Motor neuron (in vitro differentiated cells): ENCODE measurements around the gene ZBED4. TPM values are rescaled to one million over a fixed set of nuclear protein-coding genes. Genes with fewer than 3 reads are reported as not detected.

Source experiments
- ATAC-seq, 8 experiments: fragments of 200-7000 bp; cut with Tn5 transposase; replicated peaks in 6 of 8; 2 replicates each; pipeline ENCODE4 v1.8.0; 2021; ENCODE audit warnings: mild to moderate bottlenecking in 8 of 8, moderate library complexity in 8 of 8
- H3K27ac ChIP-seq, 2 donors: fragments of 250-450 bp; sonication (Bioruptor Pico); 2 replicates each; pipeline ENCODE4 v1.9.0; 2021; ENCODE audit warnings: antibody characterized with exemption in 2 of 2, mild to moderate bottlenecking in 2 of 2, moderate library complexity in 1 of 2
- H3K4me1 ChIP-seq, 2 donors: fragments of 250-450 bp; sonication (Bioruptor Pico); replicated peaks in 1 of 2; 2 replicates each; pipeline ENCODE4 v1.6.1; 2021; ENCODE audit warnings: antibody characterized with exemption in 2 of 2, mild to moderate bottlenecking in 2 of 2, moderate library complexity in 1 of 2
- H3K4me3 ChIP-seq, 5 donors: fragments of 250-450 bp; sonication (Bioruptor Pico); 2 replicates each; pipeline ENCODE4 v1.9.0; 2021; ENCODE audit warnings: antibody characterized with exemption in 5 of 5, mild to moderate bottlenecking in 5 of 5, moderate library complexity in 4 of 5
- WGBS, 10 experiments: fragments of 450-650 bp; shearing (Covaris generic); methylation state at CpG; one replicate each; pipeline ENCODE4 v1.0.0; 2022; 5-methylcytosine and 5-hydroxymethylcytosine counted together
- in situ Hi-C, 9 experiments: fragments of 400-800 bp; cut with MboI; loops; one replicate each; pipeline ENCODE4 v1.15.0; 2021; ENCODE audit warnings: low sequenced_read_pairs in 9 of 9, low pct_unique_long_range_greater_than_20kb in 2 of 9; ENCODE audit not compliant: unreplicated experiment in 9 of 9
- total RNA-seq, 8 experiments: library from RNA; unstranded; fragments of 300-600 nt; gene quantifications; 2 replicates each; pipeline versions ENCODE4 v1.2.3 to v1.2.4, GENCODE V29; 2022

The ZBED4 gene
- total RNA-seq, 8 experiments from 2014 or later = 5.9 to 31.4 (median 16.9) TPM

- 92 to 100% (median 96%) methylated on average over 2 to 14 of the region's 18 CpGs for WGBS, 10 experiments
- in situ Hi-C loops = no loop called here
- no peak for ATAC-seq
These were observed 13.9 kb downstream of the ZBED4 start for GRCh38 chr22:49867303-49868265.

GRCh38 chr22:49869086-49869830, 15.6 kb downstream of the ZBED4 start:
- 44 to 93% (median 83%) methylated on average over 2 to 15 of the region's 17 CpGs for WGBS, 10 experiments
- no peaks in the 10 kb centered on the region for H3K4me1 ChIP-seq
- in situ Hi-C loops = no loop called here

More at GRCh38 chr22:49867303-49868265, 13.9 kb downstream of the ZBED4 start:
- Histone ChIP-seq H3K4me1 (no peaks in the 10 kb centered on the region), H3K27ac (no peak overlapping the region), H3K4me3 (no peak overlapping the region)

GRCh38 chr22:49869845-49870712, 16.4 kb downstream of the ZBED4 start:
- Histone ChIP-seq H3K4me1 (no peaks in the 10 kb centered on the region), H3K4me3 (no peak overlapping the region), H3K27ac (no peak overlapping the region)
- no peak for ATAC-seq
- in situ Hi-C loops = no loop called here
- 82 to 100% (median 95%) methylated on average over 3 to 12 of the region's 14 CpGs for WGBS, 10 experiments

More at GRCh38 chr22:49869086-49869830, 15.6 kb downstream of the ZBED4 start:
- ATAC-seq = no peak
- H3K4me3 ChIP-seq = no peak overlapping the region
- no peak overlapping the region for H3K27ac ChIP-seq

GRCh38 chr22:49871482-49871881, 17.8 kb downstream of the ZBED4 start:
- Histone ChIP-seq H3K4me3 (no peak overlapping the region), H3K27ac (no peak overlapping the region), H3K4me1 (no peaks in the 10 kb centered on the region)
- WGBS, 10 experiments = 50 to 100% (median 97%) methylated on average over 1 to 4 of the region's 4 CpGs; no CpG with 5 or more reads in 4 of the 10 experiments
- ATAC-seq = peak in 3 of 8 experiments; percentile 38 to 79 (median 68)
- in situ Hi-C loops = no loop called here

GRCh38 chr22:49872347-49872746, 18.7 kb downstream of the ZBED4 start:
- in situ Hi-C loops = no loop called here
- Histone ChIP-seq H3K4me1 (no peaks in the 10 kb centered on the region), H3K4me3 (no peak overlapping the region), H3K27ac (no peak overlapping the region)
- 73 to 100% (median 98%) methylated on average over 1 to 7 of the region's 7 CpGs for WGBS, 10 experiments
- no peak for ATAC-seq

GRCh38 chr22:49873228-49873940, 19.7 kb downstream of the ZBED4 start:
- Histone ChIP-seq H3K4me1 (no peaks in the 10 kb centered on the region), H3K27ac (no peak overlapping the region), H3K4me3 (no peak overlapping the region)
- in situ Hi-C loops = no loop called here
- ATAC-seq = no peak
- WGBS, 10 experiments = 88 to 100% (median 95%) methylated on average over 1 to 8 of the region's 16 CpGs; no CpG with 5 or more reads in 3 of the 10 experiments

GRCh38 chr22:49877642-49878041, 24.0 kb downstream of the ZBED4 start:
- no peak overlapping the region for H3K27ac ChIP-seq
- in situ Hi-C loops = no loop called here
- H3K4me1 ChIP-seq = no peaks in the 10 kb centered on the region
- no peak for ATAC-seq
- WGBS, 10 experiments = 93 to 100% (median 100%) methylated on average over 1 to 7 of the region's 7 CpGs; no CpG with 5 or more reads in 4 of the 10 experiments
- H3K4me3 ChIP-seq = no peak overlapping the region

GRCh38 chr22:49878206-49878605, 24.6 kb downstream of the ZBED4 start:
- H3K27ac ChIP-seq = no peak overlapping the region
- in situ Hi-C loops = no loop called here
- 88 to 100% (median 98%) methylated on average over 1 to 8 of the region's 8 CpGs; no CpG with 5 or more reads in 1 of the 10 experiments for WGBS, 10 experiments

GRCh38 chr22:49879871-49880270, 26.2 kb downstream of the ZBED4 start:
- H3K27ac ChIP-seq = no peak overlapping the region
- no peaks in the 10 kb centered on the region for H3K4me1 ChIP-seq
- 79 to 100% (median 95%) methylated on average over 1 to 7 of the region's 9 CpGs; no CpG with 5 or more reads in 6 of the 10 experiments for WGBS, 10 experiments
- H3K4me3 ChIP-seq = no peak overlapping the region
- in situ Hi-C loops = no loop called here
- no peak for ATAC-seq

More at GRCh38 chr22:49878206-49878605, 24.6 kb downstream of the ZBED4 start:
- Histone ChIP-seq H3K4me3 (no peak overlapping the region), H3K4me1 (no peaks in the 10 kb centered on the region)
- no peak for ATAC-seq

- Histone ChIP-seq H3K27ac (no peak overlapping the region), H3K4me3 (no peak overlapping the region), H3K4me1 (no peaks in the 10 kb centered on the region)
- WGBS, 10 experiments = 47 to 94% (median 86%) methylated on average over 3 to 16 of the region's 20 CpGs; no CpG with 5 or more reads in 6 of the 10 experiments
- no peak for ATAC-seq
- in situ Hi-C loops = no loop called here
These were observed 26.6 kb downstream of the ZBED4 start for GRCh38 chr22:49880281-49880680.

GRCh38 chr22:49881856-49882255, 28.2 kb downstream of the ZBED4 start:
- H3K4me3 ChIP-seq = no peak overlapping the region
- no peak for ATAC-seq
- WGBS, 10 experiments = 93 to 100% (median 100%) methylated on average over 1 to 2 of the region's 2 CpGs; no CpG with 5 or more reads in 4 of the 10 experiments
- in situ Hi-C loops = no loop called here
- no peak overlapping the region for H3K27ac ChIP-seq
- H3K4me1 ChIP-seq = no peaks in the 10 kb centered on the region
